HL-60/S4 (cell line): ENCODE results near the gene AP5Z1.
"Not testable (repeated sequence)": the region's sequence is repeated elsewhere in the genome, so short reads cannot be mapped to it uniquely, and the experiment has no call there.

Experiments
- in situ Hi-C: fragments of 300-500 bp; cut with MboI; formaldehyde crosslinking; loops from 2 replicates; pipeline ENCODE4 v1.14.3; 2022; ENCODE audit warnings: low sequenced_read_pairs

AP5Z1 gene

GRCh38 chr7:4800487-4800886 lies 25.1 kb downstream of the AP5Z1 start:
- in situ Hi-C loops, result no loop called here

- in situ Hi-C loops, result no loop called here
Measured at GRCh38 chr7:4800926-4801838, 25.8 kb downstream of the AP5Z1 start.

GRCh38 chr7:4801839-4802231 lies 26.4 kb downstream of the AP5Z1 start:
- in situ Hi-C loops, result no loop called here

GRCh38 chr7:4802577-4802976 lies 27.2 kb downstream of the AP5Z1 start:
- in situ Hi-C loops, result not testable (repeated sequence)

GRCh38 chr7:4803397-4804241 lies 28.2 kb downstream of the AP5Z1 start:
- in situ Hi-C loops, result no loop called here

GRCh38 chr7:4805110-4805983 lies 29.9 kb downstream of the AP5Z1 start:
- in situ Hi-C loops, result no loop called here

- in situ Hi-C loops, result no loop called here
Measured at GRCh38 chr7:4805984-4806300, 30.5 kb downstream of the AP5Z1 start.

- in situ Hi-C loops, result no loop called here
Measured at GRCh38 chr7:4806983-4807597, 31.7 kb downstream of the AP5Z1 start.

GRCh38 chr7:4807598-4808016 lies 32.2 kb downstream of the AP5Z1 start:
- in situ Hi-C loops, result no loop called here

- in situ Hi-C loops, result no loop called here
Measured at GRCh38 chr7:4808026-4808425, 32.6 kb downstream of the AP5Z1 start.

GRCh38 chr7:4808565-4808964 lies 33.1 kb downstream of the AP5Z1 start:
- in situ Hi-C loops, result no loop called here

- in situ Hi-C loops, result no loop called here
Measured at GRCh38 chr7:4809091-4809591, 33.7 kb downstream of the AP5Z1 start.

GRCh38 chr7:4809666-4810065 lies 34.2 kb downstream of the AP5Z1 start:
- in situ Hi-C loops, result no loop called here

GRCh38 chr7:4814433-4814832 lies 39.0 kb downstream of the AP5Z1 start:
- in situ Hi-C loops, result no loop called here

GRCh38 chr7:4815121-4815520 lies 39.7 kb downstream of the AP5Z1 start:
- in situ Hi-C loops, result no loop called here

GRCh38 chr7:4815609-4816418 lies 40.4 kb downstream of the AP5Z1 start:
- in situ Hi-C loops, result no loop called here

GRCh38 chr7:4816419-4817080 lies 41.1 kb downstream of the AP5Z1 start:
- in situ Hi-C loops, result no loop called here

GRCh38 chr7:4817178-4817901 lies 41.9 kb downstream of the AP5Z1 start:
- in situ Hi-C loops, result no loop called here
